HUES6 (cell line): ENCODE measurements around the gene NDC1.

Experiments used
- H3K27ac ChIP-seq: 2 replicates; pipeline ENCODE4 v1.7.0; 2013; ENCODE audit warnings: low read depth, mild to moderate bottlenecking, low read length, inconsistent platforms
- H3K27me3 ChIP-seq: 2 replicates; pipeline ENCODE4 v1.6.1; 2013; ENCODE audit warnings: low read length; ENCODE audit not compliant: control insufficient read depth, insufficient read depth
- H3K36me3 ChIP-seq: 2 replicates; pipeline ENCODE4 v1.6.1; 2013; ENCODE audit warnings: low read length; ENCODE audit not compliant: control insufficient read depth, insufficient read depth
- H3K4me1 ChIP-seq: 2 replicates; pipeline ENCODE4 v1.6.1; 2013; ENCODE audit warnings: low read length; ENCODE audit not compliant: control insufficient read depth, insufficient read depth
- H3K4me3 ChIP-seq: 2 replicates; pipeline ENCODE4 v1.5.1; 2013; ENCODE audit warnings: low read depth, low read length
- H3K9ac ChIP-seq: one replicate; pipeline ENCODE4 v1.6.1; 2013; ENCODE audit warnings: mild to moderate bottlenecking, low read length
- H3K9me3 ChIP-seq: 2 replicates; pipeline ENCODE4 v1.6.1; 2013; ENCODE audit warnings: low read depth, low read length; ENCODE audit not compliant: control insufficient read depth, insufficient read depth

The NDC1 gene

GRCh38 chr1:53738205-53739108 lies 99.6 kb downstream of the NDC1 start:
- Histone ChIP-seq H3K4me1 (peaks cover 32% of the 10 kb centered on the region), H3K9ac (peak overlapping the region; percentile 46), H3K9me3 (0 out of 2 replicates have a peak, but pooled peaks cover 3% of the 10 kb centered on the region), H3K4me3 (peak overlapping the region; percentile 88), H3K27ac (no peak overlapping the region), H3K27me3 (peaks cover 83% of the 10 kb centered on the region), H3K36me3 (no peaks in the 10 kb centered on the region)

GRCh38 chr1:53737648-53738204 lies 100.4 kb downstream of the NDC1 start:
- Histone ChIP-seq H3K9ac (peak overlapping the region; percentile 32), H3K27me3 (peaks cover 78% of the 10 kb centered on the region), H3K4me1 (peaks cover 32% of the 10 kb centered on the region), H3K9me3 (no peaks in the 10 kb centered on the region), H3K4me3 (peak overlapping the region; percentile 88), H3K36me3 (no peaks in the 10 kb centered on the region), H3K27ac (no peak overlapping the region)

GRCh38 chr1:53736290-53736689 lies 101.8 kb downstream of the NDC1 start:
- no peaks in the 10 kb centered on the region for H3K36me3 ChIP-seq
- H3K27ac ChIP-seq, result no peak overlapping the region
- no peaks in the 10 kb centered on the region for H3K9me3 ChIP-seq
- H3K9ac ChIP-seq, result no peak overlapping the region
- H3K4me3 ChIP-seq, result no peak overlapping the region
- H3K27me3 ChIP-seq, result peaks cover 72% of the 10 kb centered on the region
- peaks cover 32% of the 10 kb centered on the region for H3K4me1 ChIP-seq

GRCh38 chr1:53735681-53736080 lies 102.4 kb downstream of the NDC1 start:
- no peaks in the 10 kb centered on the region for H3K9me3 ChIP-seq
- H3K4me3 ChIP-seq, result no peak overlapping the region
- no peak overlapping the region for H3K27ac ChIP-seq
- H3K4me1 ChIP-seq, result peaks cover 32% of the 10 kb centered on the region
- no peaks in the 10 kb centered on the region for H3K36me3 ChIP-seq
- H3K9ac ChIP-seq, result no peak overlapping the region
- H3K27me3 ChIP-seq, result peaks cover 69% of the 10 kb centered on the region

- Histone ChIP-seq H3K36me3 (no peaks in the 10 kb centered on the region), H3K27me3 (peaks cover 64% of the 10 kb centered on the region), H3K4me3 (no peak overlapping the region), H3K9me3 (no peaks in the 10 kb centered on the region), H3K9ac (no peak overlapping the region), H3K4me1 (peaks cover 32% of the 10 kb centered on the region), H3K27ac (no peak overlapping the region)
Observed at GRCh38 chr1:53735261-53735660, 102.8 kb downstream of the NDC1 start.

GRCh38 chr1:53734650-53735211 lies 103.4 kb downstream of the NDC1 start:
- Histone ChIP-seq H3K9ac (no peak overlapping the region), H3K4me1 (peaks cover 32% of the 10 kb centered on the region), H3K9me3 (no peaks in the 10 kb centered on the region), H3K4me3 (no peak overlapping the region), H3K27me3 (peaks cover 59% of the 10 kb centered on the region), H3K36me3 (no peaks in the 10 kb centered on the region), H3K27ac (no peak overlapping the region)

- no peak overlapping the region for H3K4me3 ChIP-seq
- H3K27me3 ChIP-seq, result peaks cover 53% of the 10 kb centered on the region
- H3K36me3 ChIP-seq, result no peaks in the 10 kb centered on the region
- H3K27ac ChIP-seq, result no peak overlapping the region
- H3K9ac ChIP-seq, result no peak overlapping the region
- peaks cover 32% of the 10 kb centered on the region for H3K4me1 ChIP-seq
- no peaks in the 10 kb centered on the region for H3K9me3 ChIP-seq
Observed at GRCh38 chr1:53733975-53734649, 104.0 kb downstream of the NDC1 start.

- Histone ChIP-seq H3K4me1 (peaks cover 28% of the 10 kb centered on the region), H3K9me3 (no peaks in the 10 kb centered on the region), H3K36me3 (no peaks in the 10 kb centered on the region), H3K4me3 (no peak overlapping the region), H3K9ac (no peak overlapping the region), H3K27ac (no peak overlapping the region), H3K27me3 (peaks cover 49% of the 10 kb centered on the region)
Observed at GRCh38 chr1:53733447-53733931, 104.6 kb downstream of the NDC1 start.

GRCh38 chr1:53732912-53733317 lies 105.2 kb downstream of the NDC1 start:
- no peaks in the 10 kb centered on the region for H3K36me3 ChIP-seq
- peaks cover 25% of the 10 kb centered on the region for H3K4me1 ChIP-seq
- H3K9me3 ChIP-seq, result no peaks in the 10 kb centered on the region
- H3K27ac ChIP-seq, result no peak overlapping the region
- no peak overlapping the region for H3K4me3 ChIP-seq
- peaks cover 43% of the 10 kb centered on the region for H3K27me3 ChIP-seq
- H3K9ac ChIP-seq, result no peak overlapping the region

GRCh38 chr1:53732409-53732808 lies 105.7 kb downstream of the NDC1 start:
- no peak overlapping the region for H3K27ac ChIP-seq
- H3K9ac ChIP-seq, result no peak overlapping the region
- H3K4me3 ChIP-seq, result no peak overlapping the region
- H3K27me3 ChIP-seq, result peaks cover 38% of the 10 kb centered on the region
- peaks cover 23% of the 10 kb centered on the region for H3K4me1 ChIP-seq
- no peaks in the 10 kb centered on the region for H3K9me3 ChIP-seq
- no peaks in the 10 kb centered on the region for H3K36me3 ChIP-seq
